Caco-2 (cell line): ENCODE measurements around the gene CSMD2. TPM values are rescaled to one million over a fixed set of nuclear protein-coding genes. Genes with fewer than 3 reads are reported as not detected.

Experiments used
- BruUV-seq: library from RNA; stranded (reverse); fragments of 400-500 nt; replicated peaks from 2 replicates; lab custom pipeline; 2021; lab: Mats Ljungman, UMichigan
- CTCF ChIA-PET: fragments of 300-600 bp; sonication (Branson Sonifier 250); formaldehyde crosslinking; loops from one replicate; lab custom pipeline; 2022; ENCODE audit warnings: antibody characterized with exemption; lab: Charles Lee
- POLR2A ChIA-PET: fragments of 300-600 bp; sonication (Branson Sonifier 250); formaldehyde crosslinking; loops from one replicate; lab custom pipeline; 2022; ENCODE audit warnings: antibody characterized with exemption; lab: Charles Lee
- DNase-seq, 2 experiments: peaks; one replicate each; pipeline versions ENCODE4 v3.0.0 to v3.0.0-alpha.2; 2020 to 2022
- H3K27me3 ChIP-seq: replicated peaks from 2 replicates; pipeline ENCODE4 v1.6.0; 2011; ENCODE audit warnings: low read length; ENCODE audit not compliant: control insufficient read depth, insufficient read depth
- H3K36me3 ChIP-seq: 2 replicates; pipeline ENCODE4 v1.5.1; 2011; ENCODE audit warnings: low read length; ENCODE audit not compliant: control insufficient read depth, insufficient read depth
- H3K4me1 ChIP-seq: fragments of 250-450 bp; sonication (Bioruptor Pico); 2 replicates; pipeline ENCODE4 v1.5.1; 2020; ENCODE audit warnings: mild to moderate bottlenecking
- H3K4me3 ChIP-seq: 2 replicates; pipeline ENCODE4 v1.5.1; 2011; ENCODE audit warnings: low read depth, mild to moderate bottlenecking, control low read depth, low read length
- H3K9me3 ChIP-seq: fragments of 250-450 bp; sonication (Bioruptor Pico); 2 replicates; pipeline ENCODE4 v1.5.1; 2020; ENCODE audit warnings: mild to moderate bottlenecking, moderate library complexity
- H3K27ac Mint-ChIP-seq: one replicate; pipeline ENCODE4 v1.8.0; 2022; ENCODE audit warnings: mixed read lengths; ENCODE audit not compliant: unreplicated experiment
- H3K27me3 Mint-ChIP-seq: one replicate; pipeline ENCODE4 v1.8.0; 2022; ENCODE audit warnings: mixed read lengths; ENCODE audit not compliant: insufficient read depth, unreplicated experiment
- H3K36me3 Mint-ChIP-seq: one replicate; pipeline ENCODE4 v1.8.0; 2022; ENCODE audit warnings: mild to moderate bottlenecking, mixed read lengths; ENCODE audit not compliant: insufficient read depth, unreplicated experiment
- H3K4me1 Mint-ChIP-seq: one replicate; pipeline ENCODE4 v1.8.0; 2022; ENCODE audit warnings: low read depth, mixed read lengths; ENCODE audit not compliant: unreplicated experiment
- H3K4me3 Mint-ChIP-seq: one replicate; pipeline ENCODE4 v1.8.0; 2022; ENCODE audit warnings: mild to moderate bottlenecking, moderate library complexity, mixed read lengths; ENCODE audit not compliant: unreplicated experiment
- H3K9me3 Mint-ChIP-seq: one replicate; pipeline ENCODE4 v1.8.0; 2022; ENCODE audit warnings: mixed read lengths; ENCODE audit not compliant: unreplicated experiment
- CTCF ChIP-seq, 2 experiments: fragments of 200-600 bp in 1 of 2; IDR thresholded peaks; 1 replicate in 1 of 2; 2 replicates in 1 of 2; pipeline versions ENCODE4 v1.5.1 to v1.8.0; 2011 to 2022; ENCODE audit warnings: antibody characterized with exemption in 1 of 2, control low read depth in 1 of 2, inconsistent platforms in 1 of 2, low read depth in 1 of 2, low read length in 1 of 2, mild to moderate bottlenecking in 1 of 2, moderate library complexity in 1 of 2; ENCODE audit not compliant: insufficient read depth in 1 of 2, severe bottlenecking in 1 of 2, unreplicated experiment in 1 of 2
- intact Hi-C: fragments of 100-400 bp; cut with micrococcal nuclease; formaldehyde crosslinking; loops from one replicate; pipeline ENCODE4 v1.10.0; 2022; ENCODE audit not compliant: unreplicated experiment
- total RNA-seq: library from RNA; stranded (reverse); gene quantifications from 2 replicates; pipeline ENCODE4 v1.2.3, GENCODE V29; 2022

CSMD2 gene
- total RNA-seq, 1 experiment from 2014 or later = not detected

- no peaks in the 10 kb centered on the region for H3K4me1 Mint-ChIP-seq
- TF ChIP-seq CTCF (IDR thresholded peaks at IDR 0.05; ENCODE audit: insufficient read depth in 1 of 2, low read depth in 1 of 2, low read length in 1 of 2, severe bottlenecking in 1 of 2, unreplicated experiment in 1 of 2) = no peak
- intact Hi-C loops = no loop called here
- no peaks in the 10 kb centered on the region for H3K4me1 ChIP-seq
- ChIA-PET CTCF (no interaction called here), POLR2A (no interaction called here)
- H3K9me3 Mint-ChIP-seq = no peaks in the 10 kb centered on the region
- no peaks in the 10 kb centered on the region; the same call in 1 of the 2 replicates for H3K27me3 ChIP-seq
- no peak overlapping the region for H3K4me3 ChIP-seq
- no peaks in the 10 kb centered on the region for H3K9me3 ChIP-seq
- no peak overlapping the region for H3K27ac Mint-ChIP-seq
- H3K27me3 Mint-ChIP-seq = peaks cover 19% of the 10 kb centered on the region
- H3K36me3 Mint-ChIP-seq = no peaks in the 10 kb centered on the region
- no TSS peak for BruUV-seq
- H3K4me3 Mint-ChIP-seq = no peak overlapping the region
- H3K36me3 ChIP-seq = no peaks in the 10 kb centered on the region
- DNase-seq = no peak
Observed at GRCh38 chr1:33577663-33578062, 587.4 kb downstream of the CSMD2 start.

GRCh38 chr1:33576821-33577599 is 588.0 kb downstream of the CSMD2 start:
- Histone ChIP-seq H3K9me3 (no peaks in the 10 kb centered on the region), H3K4me1 (no peaks in the 10 kb centered on the region), H3K36me3 (no peaks in the 10 kb centered on the region), H3K4me3 (no peak overlapping the region), H3K27me3 (no peaks in the 10 kb centered on the region; the same call in 1 of the 2 replicates)
- H3K27ac Mint-ChIP-seq = no peak overlapping the region
- DNase-seq = no peak
- no peaks in the 10 kb centered on the region for H3K9me3 Mint-ChIP-seq
- no TSS peak for BruUV-seq
- ChIA-PET CTCF (no interaction called here), POLR2A (no interaction called here)
- TF ChIP-seq CTCF (IDR thresholded peaks at IDR 0.05; ENCODE audit: insufficient read depth in 1 of 2, low read depth in 1 of 2, low read length in 1 of 2, severe bottlenecking in 1 of 2, unreplicated experiment in 1 of 2) = no peak
- no peaks in the 10 kb centered on the region for H3K4me1 Mint-ChIP-seq
- no peak overlapping the region for H3K4me3 Mint-ChIP-seq
- peaks cover 21% of the 10 kb centered on the region for H3K27me3 Mint-ChIP-seq
- H3K36me3 Mint-ChIP-seq = no peaks in the 10 kb centered on the region
- intact Hi-C loops = no loop called here

GRCh38 chr1:33575324-33575879 is 589.6 kb downstream of the CSMD2 start:
- no peaks in the 10 kb centered on the region for H3K4me1 Mint-ChIP-seq

More at GRCh38 chr1:33575324-33575879, 589.6 kb downstream of the CSMD2 start:
- Histone ChIP-seq H3K27me3 (no peaks in the 10 kb centered on the region), H3K36me3 (no peaks in the 10 kb centered on the region), H3K4me3 (no peak overlapping the region), H3K4me1 (no peaks in the 10 kb centered on the region), H3K9me3 (no peaks in the 10 kb centered on the region)
- intact Hi-C loops = no loop called here
- peaks cover 18% of the 10 kb centered on the region for H3K27me3 Mint-ChIP-seq
- ChIA-PET POLR2A (no interaction called here), CTCF (no interaction called here)
- no peak for TF ChIP-seq CTCF (IDR thresholded peaks at IDR 0.05; ENCODE audit: insufficient read depth in 1 of 2, low read depth in 1 of 2, low read length in 1 of 2, severe bottlenecking in 1 of 2, unreplicated experiment in 1 of 2)
- no TSS peak for BruUV-seq
- no peak for DNase-seq
- no peaks in the 10 kb centered on the region for H3K9me3 Mint-ChIP-seq
- H3K27ac Mint-ChIP-seq = no peak overlapping the region
- no peak overlapping the region for H3K4me3 Mint-ChIP-seq
- H3K36me3 Mint-ChIP-seq = no peaks in the 10 kb centered on the region
